OCI-LY3 (cell line): Measurements from ENCODE around the gene RNASE13.

Experiments used
- EZH2phosphoT487 ChIP-seq: fragments of 200-600 bp; shearing (Covaris generic); IDR thresholded peaks from 2 replicates; pipeline ENCODE4 v1.6.1; 2018; ENCODE audit warnings: antibody characterized with exemption, mixed run types, low read depth
- TF ChIP-seq, protein P1 (sequence below): fragments of 200-600, 300-600 bp; sonication (generic); IDR thresholded peaks from 2 replicates; pipeline ENCODE4 v1.5.1; 2014; ENCODE audit warnings: antibody characterized with exemption, low read length, low read depth

DNA sequence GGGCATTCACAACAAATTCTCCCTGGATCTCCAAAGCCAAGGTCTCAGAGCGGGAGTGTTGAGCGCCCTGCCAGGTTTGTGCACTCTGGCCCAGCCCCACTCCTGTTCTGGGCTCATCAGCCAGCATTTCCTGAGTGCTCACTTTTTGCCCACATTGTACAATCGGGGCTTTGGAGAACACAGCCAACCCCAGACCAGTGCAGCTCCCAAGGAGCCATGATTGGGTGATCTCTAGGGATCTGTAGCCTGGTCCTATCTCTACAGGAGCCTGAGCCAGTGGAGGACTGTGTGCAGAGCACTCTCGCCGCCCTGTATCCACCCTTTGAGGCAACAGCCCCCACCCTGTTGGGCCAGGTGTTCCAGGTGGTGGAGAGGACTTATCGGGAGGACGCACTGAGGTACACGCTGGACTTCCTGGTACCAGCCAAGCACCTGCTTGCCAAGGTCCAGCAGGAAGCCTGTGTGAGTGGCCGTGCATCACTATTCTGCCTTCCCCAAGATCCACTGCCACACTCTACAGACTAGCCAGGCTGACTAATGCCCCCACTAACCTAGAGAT, 38.3 kb upstream of the RNASE13 start:
- TF ChIP-seq, protein P1, sequence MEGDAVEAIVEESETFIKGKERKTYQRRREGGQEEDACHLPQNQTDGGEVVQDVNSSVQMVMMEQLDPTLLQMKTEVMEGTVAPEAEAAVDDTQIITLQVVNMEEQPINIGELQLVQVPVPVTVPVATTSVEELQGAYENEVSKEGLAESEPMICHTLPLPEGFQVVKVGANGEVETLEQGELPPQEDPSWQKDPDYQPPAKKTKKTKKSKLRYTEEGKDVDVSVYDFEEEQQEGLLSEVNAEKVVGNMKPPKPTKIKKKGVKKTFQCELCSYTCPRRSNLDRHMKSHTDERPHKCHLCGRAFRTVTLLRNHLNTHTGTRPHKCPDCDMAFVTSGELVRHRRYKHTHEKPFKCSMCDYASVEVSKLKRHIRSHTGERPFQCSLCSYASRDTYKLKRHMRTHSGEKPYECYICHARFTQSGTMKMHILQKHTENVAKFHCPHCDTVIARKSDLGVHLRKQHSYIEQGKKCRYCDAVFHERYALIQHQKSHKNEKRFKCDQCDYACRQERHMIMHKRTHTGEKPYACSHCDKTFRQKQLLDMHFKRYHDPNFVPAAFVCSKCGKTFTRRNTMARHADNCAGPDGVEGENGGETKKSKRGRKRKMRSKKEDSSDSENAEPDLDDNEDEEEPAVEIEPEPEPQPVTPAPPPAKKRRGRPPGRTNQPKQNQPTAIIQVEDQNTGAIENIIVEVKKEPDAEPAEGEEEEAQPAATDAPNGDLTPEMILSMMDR: no peak
- TF ChIP-seq EZH2phosphoT487: no peak
